HCT116 (cell line): ENCODE data around the gene KRT7. TPM values are rescaled to one million over a fixed set of nuclear protein-coding genes. Genes with fewer than 3 reads are reported as not detected.
A peak's percentile ranks its signal among the peaks of the same experiment; 100 is the strongest.

Experiments
- ATAC-seq: fragments of 200-7000 bp; cut with Tn5 transposase; 2 replicates; pipeline ENCODE4 v1.9.1; 2020; ENCODE audit warnings: mild to moderate bottlenecking, moderate library complexity
- BruUV-seq: library from RNA; stranded (reverse); fragments of 400-500 nt; replicated peaks from 2 replicates; lab custom pipeline; 2021; lab: Mats Ljungman, UMichigan
- CTCF ChIA-PET: fragments of 300-600 bp; sonication (Branson Sonifier 250); formaldehyde crosslinking; loops from one replicate; lab custom pipeline; 2021; ENCODE audit warnings: antibody characterized with exemption; lab: Charles Lee
- POLR2A ChIA-PET: fragments of 300-600, 350-600 bp; sonication (Branson Sonifier 250); formaldehyde crosslinking; loops from one replicate; lab custom pipeline; 2021; ENCODE audit warnings: antibody characterized with exemption; lab: Charles Lee
- RAD21 ChIA-PET, 2 experiments: fragments of 300-600 bp; sonication (Branson Sonifier 250); formaldehyde crosslinking; loops; one replicate each; lab custom pipeline; 2023; ENCODE audit warnings: low total read pairs in 2 of 2; ENCODE audit not compliant: uncharacterized antibody in 2 of 2, unreplicated experiment in 2 of 2, low non-redundant PET in 1 of 2; lab: Charles Lee
- DNase-seq: peaks from one replicate; pipeline ENCODE4 v3.0.0-alpha.2; 2010; ENCODE audit warnings: low read depth, low spot score
- H2AFZ ChIP-seq: fragments of 200-600 bp; shearing (Covaris generic), sonication (generic); 2 replicates; pipeline ENCODE4 v1.6.1; 2017; ENCODE audit warnings: low read depth, mixed run types, mixed read lengths, antibody characterized with exemption, low read length; ENCODE audit not compliant: poor library complexity, severe bottlenecking
- H3K27ac ChIP-seq: 2 replicates; pipeline ENCODE4 v1.5.1; 2012; ENCODE audit warnings: low read depth, low read length
- H3K27me3 ChIP-seq: fragments of 200-600 bp; sonication (generic); 2 replicates; pipeline ENCODE4 v1.6.1; 2016; ENCODE audit warnings: mixed run types, low read length, mixed read lengths; ENCODE audit not compliant: insufficient read depth
- H3K36me3 ChIP-seq, 2 experiments: fragments of 200-500 bp in 1 of 2; fragments of 200-600 bp in 1 of 2; sonication (Bioruptor generic) in 1 of 2; sonication (generic) in 1 of 2; 2 replicates each; pipeline versions ENCODE4 v1.5.1 to v1.6.1; 2014 to 2016; ENCODE audit warnings: low read length in 2 of 2, inconsistent platforms in 1 of 2, mixed read lengths in 1 of 2, mixed run types in 1 of 2; ENCODE audit not compliant: insufficient read depth in 2 of 2, control insufficient read depth in 1 of 2
- H3K4me1 ChIP-seq, 2 experiments: fragments of 200-600 bp in 1 of 2; sonication (generic) in 1 of 2; 2 replicates each; pipeline versions ENCODE4 v1.5.1 to v1.6.1; 2012 to 2017; ENCODE audit warnings: low read length in 2 of 2, inconsistent platforms in 1 of 2, mild to moderate bottlenecking in 1 of 2, mixed read lengths in 1 of 2, mixed run types in 1 of 2, moderate library complexity in 1 of 2; ENCODE audit not compliant: insufficient read depth in 2 of 2, control insufficient read depth in 1 of 2
- H3K4me2 ChIP-seq: fragments of 200-600 bp; sonication (generic); 2 replicates; pipeline ENCODE4 v1.6.1; 2017; ENCODE audit warnings: mixed run types, low read length, mixed read lengths
- H3K4me3 ChIP-seq, 2 experiments: fragments of 200-600 bp in 1 of 2; sonication (generic) in 1 of 2; replicated peaks in 1 of 2; 2 replicates each; pipeline ENCODE4 v1.5.1; 2011 to 2016; ENCODE audit warnings: low read length in 2 of 2, control low read depth in 1 of 2, low read depth in 1 of 2, mild to moderate bottlenecking in 1 of 2, mixed read lengths in 1 of 2, mixed run types in 1 of 2
- H3K79me2 ChIP-seq: fragments of 200-600 bp; sonication (generic); 2 replicates; pipeline ENCODE4 v1.6.1; 2017; ENCODE audit warnings: mild to moderate bottlenecking, mixed run types, low read length, moderate library complexity, mixed read lengths; ENCODE audit not compliant: insufficient read depth
- H3K9ac ChIP-seq: fragments of 200-600 bp; sonication (generic); 2 replicates; pipeline ENCODE4 v1.6.1; 2016; ENCODE audit warnings: low read length, mixed read lengths
- H3K9me2 ChIP-seq: fragments of 200-600 bp; sonication (generic), shearing (Covaris generic); 2 replicates; pipeline ENCODE4 v1.6.1; 2017; ENCODE audit warnings: mixed run types, mild to moderate bottlenecking, moderate library complexity; ENCODE audit not compliant: insufficient read depth
- H3K9me3 ChIP-seq, 2 experiments: fragments of 200-500 bp in 1 of 2; fragments of 200-600 bp in 1 of 2; sonication (Bioruptor generic) in 1 of 2; sonication (generic) in 1 of 2; 2 replicates each; pipeline ENCODE4 v1.6.1; 2014 to 2017; ENCODE audit warnings: low read length in 2 of 2, mixed read lengths in 2 of 2, inconsistent platforms in 1 of 2, low read depth in 1 of 2, mild to moderate bottlenecking in 1 of 2, mixed run types in 1 of 2, moderate library complexity in 1 of 2; ENCODE audit not compliant: control insufficient read depth in 1 of 2, insufficient read depth in 1 of 2
- H4K20me1 ChIP-seq: fragments of 200-600 bp; sonication (generic), shearing (Covaris generic); 2 replicates; pipeline ENCODE4 v1.6.1; 2017; ENCODE audit warnings: mixed run types, mild to moderate bottlenecking, moderate library complexity; ENCODE audit not compliant: insufficient read depth
- EGR1 ChIP-seq: IDR thresholded peaks from 2 replicates; pipeline ENCODE4 v1.6.1; 2012; ENCODE audit warnings: low read depth
- FOSL1 ChIP-seq: IDR thresholded peaks from 2 replicates; pipeline ENCODE4 v1.6.1; 2012; ENCODE audit warnings: low read depth
- JUND ChIP-seq: IDR thresholded peaks from 2 replicates; pipeline ENCODE4 v1.6.1; 2012
- POLR2A ChIP-seq: IDR thresholded peaks from 2 replicates; pipeline ENCODE4 v1.7.0; 2011; ENCODE audit warnings: borderline replicate concordance; ENCODE audit not compliant: insufficient read depth, insufficient read length; ENCODE audit errors: extremely low read depth
- SIN3A ChIP-seq: IDR thresholded peaks from 2 replicates; pipeline ENCODE4 v1.6.1; 2012; ENCODE audit warnings: low read depth
- SRF ChIP-seq: IDR thresholded peaks from 2 replicates; pipeline ENCODE4 v1.6.1; 2012; ENCODE audit warnings: low read depth
- TCF7L2 ChIP-seq: IDR thresholded peaks from 2 replicates; pipeline ENCODE4 v1.7.0; 2011; ENCODE audit warnings: borderline replicate concordance, inconsistent platforms; ENCODE audit not compliant: insufficient read depth, insufficient read length; ENCODE audit errors: extremely low read depth
- YY1 ChIP-seq: IDR thresholded peaks from 2 replicates; pipeline ENCODE4 v1.6.1; 2011; ENCODE audit warnings: low read length, low read depth, moderate library complexity, mild to moderate bottlenecking; ENCODE audit not compliant: insufficient replicate concordance; ENCODE audit errors: extremely low read depth
- ZBTB33 ChIP-seq: IDR thresholded peaks from 2 replicates; pipeline ENCODE4 v1.6.1; 2011; ENCODE audit warnings: mild to moderate bottlenecking, low read length, moderate library complexity; ENCODE audit not compliant: insufficient replicate concordance; ENCODE audit errors: extremely low read depth
- ZFX ChIP-seq: fragments of 450-650 bp; IDR thresholded peaks from 2 replicates; pipeline ENCODE4 v1.6.1; 2017
- ZNF274 ChIP-seq: fragments of 200-500 bp; sonication (Bioruptor generic); IDR thresholded peaks from 2 replicates; pipeline ENCODE4 v1.6.1; 2014; ENCODE audit warnings: mild to moderate bottlenecking, low read depth, low read length, inconsistent platforms
- intact Hi-C: fragments of 100-400 bp; cut with micrococcal nuclease; formaldehyde crosslinking; loops from 2 replicates; pipeline ENCODE4 v1.10.0; 2022
- total RNA-seq: library from RNA; stranded (reverse); gene quantifications from one replicate; pipeline ENCODE4 v1.2.1, GENCODE V29; 2021; ENCODE audit not compliant: unreplicated experiment

The KRT7 gene
- total RNA-seq, 1 experiment from 2014 or later: 72.6 TPM

- ChIA-PET RAD21 (no interaction called here), CTCF (interaction anchor here (2.5 kb wide), 1 partner anchor 10 kb away, joined by 8 read pairs; no protein-coding TSS in a partner anchor), POLR2A (no interaction called here)
- Histone ChIP-seq H3K4me3 (no peak overlapping the region), H3K27me3 (no peaks in the 10 kb centered on the region), H3K79me2 (no peaks in the 10 kb centered on the region), H3K4me2 (peak overlapping the region; percentile 71), H4K20me1 (no peaks in the 10 kb centered on the region), H3K9me3 (no peaks in the 10 kb centered on the region), H3K9ac (peak overlapping the region; percentile 57), H3K27ac (no peak overlapping the region; the same call in none of the 2 replicates), H2AFZ (no peak overlapping the region), H3K4me1 (peaks cover 33 to 96% of the 10 kb centered on the region in 2 experiments), H3K9me2 (no peaks in the 10 kb centered on the region), H3K36me3 (no peaks in the 10 kb centered on the region)
- no peak for ATAC-seq
- no peak for TF ChIP-seq JUND
- no peak for TF ChIP-seq SRF
- no peak for TF ChIP-seq ZNF274
- TF ChIP-seq TCF7L2: no peak
- no peak for TF ChIP-seq EGR1
- no peak for TF ChIP-seq SIN3A
- no peak for TF ChIP-seq ZFX
- TF ChIP-seq ZBTB33: no peak
- no peak for TF ChIP-seq FOSL1
- no peak for TF ChIP-seq POLR2A
- no peak for TF ChIP-seq YY1
- intact Hi-C loops: no loop called here
- DNase-seq: no peak
- no TSS peak for BruUV-seq
Observed at GRCh38 chr12:52231305-52232202, 1.5 kb upstream of the KRT7 start.
